ENCODE measurements around the gene RHO. TPM values are rescaled to one million over a fixed set of nuclear protein-coding genes. Genes with fewer than 3 reads are reported as not detected.

Gene RHO
- total RNA-seq, 1 donor: not detected

DNA sequence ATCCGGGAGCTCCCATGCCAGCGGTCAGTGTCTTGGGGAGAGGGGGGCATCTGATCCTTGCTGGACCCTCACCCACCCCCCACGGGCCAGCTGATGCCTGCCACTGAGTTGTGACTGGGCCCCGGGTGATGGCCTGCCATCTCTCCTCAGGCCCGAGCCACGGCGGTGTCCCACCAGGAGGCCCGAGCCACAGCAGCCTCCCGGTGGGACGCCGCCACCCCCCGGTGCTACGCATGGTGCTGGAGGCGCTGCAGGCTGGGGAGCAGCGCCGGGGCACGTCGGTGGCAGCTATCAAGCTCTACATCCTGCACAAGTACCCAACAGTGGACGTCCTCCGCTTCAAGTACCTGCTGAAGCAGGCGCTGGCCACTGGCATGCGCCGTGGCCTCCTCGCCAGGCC lies 18.8 kb downstream of the RHO start:
- H3K36me3 ChIP-seq (ENCODE audit: insufficient read depth, low read length): no peaks in the 10 kb centered on the region
- TF ChIP-seq, protein P1, sequence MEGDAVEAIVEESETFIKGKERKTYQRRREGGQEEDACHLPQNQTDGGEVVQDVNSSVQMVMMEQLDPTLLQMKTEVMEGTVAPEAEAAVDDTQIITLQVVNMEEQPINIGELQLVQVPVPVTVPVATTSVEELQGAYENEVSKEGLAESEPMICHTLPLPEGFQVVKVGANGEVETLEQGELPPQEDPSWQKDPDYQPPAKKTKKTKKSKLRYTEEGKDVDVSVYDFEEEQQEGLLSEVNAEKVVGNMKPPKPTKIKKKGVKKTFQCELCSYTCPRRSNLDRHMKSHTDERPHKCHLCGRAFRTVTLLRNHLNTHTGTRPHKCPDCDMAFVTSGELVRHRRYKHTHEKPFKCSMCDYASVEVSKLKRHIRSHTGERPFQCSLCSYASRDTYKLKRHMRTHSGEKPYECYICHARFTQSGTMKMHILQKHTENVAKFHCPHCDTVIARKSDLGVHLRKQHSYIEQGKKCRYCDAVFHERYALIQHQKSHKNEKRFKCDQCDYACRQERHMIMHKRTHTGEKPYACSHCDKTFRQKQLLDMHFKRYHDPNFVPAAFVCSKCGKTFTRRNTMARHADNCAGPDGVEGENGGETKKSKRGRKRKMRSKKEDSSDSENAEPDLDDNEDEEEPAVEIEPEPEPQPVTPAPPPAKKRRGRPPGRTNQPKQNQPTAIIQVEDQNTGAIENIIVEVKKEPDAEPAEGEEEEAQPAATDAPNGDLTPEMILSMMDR (IDR thresholded peaks at IDR 0.05; ENCODE audit: extremely low read depth, low read depth, low read length): no peak
- H2AFZ ChIP-seq (ENCODE audit: low read length): no peak overlapping the region
- H4K20me1 ChIP-seq (ENCODE audit: insufficient read depth, low read length): no peaks in the 10 kb centered on the region
- no peak overlapping the region for H3K4me3 ChIP-seq (ENCODE audit: insufficient read depth, low read length)
- no peaks in the 10 kb centered on the region for H3K79me2 ChIP-seq (ENCODE audit: insufficient read depth, low read length)
- no peaks in the 10 kb centered on the region for H3K4me1 ChIP-seq (ENCODE audit: insufficient read depth, low read length)
- no peaks in the 10 kb centered on the region for H3K27me3 ChIP-seq (ENCODE audit: insufficient read depth, low read length)
- no peak overlapping the region for H3K27ac ChIP-seq (ENCODE audit: low read depth, low read length)
- no peak overlapping the region for H3K4me2 ChIP-seq (ENCODE audit: insufficient read depth, low read length)
- DNase-seq (ENCODE audit: insufficient read length, low spot score, missing footprints): no peak
- no peaks in the 10 kb centered on the region for H3K9me3 ChIP-seq (ENCODE audit: low read depth, low read length)

DNA sequence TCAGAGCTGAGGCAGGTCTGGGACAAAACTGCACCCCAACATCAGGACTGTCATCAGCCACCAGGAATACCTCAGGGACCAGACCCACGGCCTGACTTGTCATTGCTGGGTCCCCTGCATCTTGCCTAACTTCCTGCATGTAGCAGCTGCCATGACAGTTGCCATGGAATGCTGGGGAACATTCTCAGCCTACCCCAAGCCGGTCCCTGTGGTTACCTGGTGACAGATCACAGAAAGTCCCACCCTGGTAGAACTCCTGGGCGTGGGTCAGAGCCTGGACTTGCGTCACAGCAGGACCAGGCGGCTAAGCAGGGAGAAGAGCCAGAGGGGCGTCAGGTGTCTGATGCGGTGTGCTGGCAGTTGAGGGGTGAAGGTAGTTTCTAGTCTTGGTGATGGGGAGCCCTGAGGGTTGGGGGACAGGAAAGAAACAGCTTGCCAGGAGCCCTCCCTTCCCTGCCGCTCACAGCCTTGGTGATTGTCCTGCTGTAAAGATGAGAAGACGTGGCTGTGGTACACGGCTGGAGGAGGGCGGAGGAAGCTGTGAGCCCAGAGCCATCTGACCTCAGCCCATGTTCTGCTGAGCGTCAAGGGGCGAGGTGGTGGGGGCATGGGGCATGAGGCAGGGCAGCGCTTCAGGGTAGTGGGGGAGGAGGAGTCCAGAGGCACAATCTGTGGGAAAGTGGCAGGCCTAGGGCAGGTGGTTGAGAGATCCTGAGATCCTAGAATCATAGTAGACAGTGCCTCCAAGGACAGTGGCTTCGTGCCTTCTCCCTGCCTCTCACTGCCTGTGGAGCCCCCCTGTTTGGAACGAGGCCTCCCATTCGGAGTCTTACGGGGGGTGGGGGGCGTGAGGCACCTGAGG lies 19.9 kb downstream of the RHO start:
- no peak overlapping the region for H3K4me2 ChIP-seq (ENCODE audit: insufficient read depth, low read length)
- no peak overlapping the region for H3K4me3 ChIP-seq (ENCODE audit: insufficient read depth, low read length)
- no peaks in the 10 kb centered on the region for H4K20me1 ChIP-seq (ENCODE audit: insufficient read depth, low read length)
- no peaks in the 10 kb centered on the region for H3K4me1 ChIP-seq (ENCODE audit: insufficient read depth, low read length)
- DNase-seq (ENCODE audit: insufficient read length, low spot score, missing footprints): no peak
- no peaks in the 10 kb centered on the region for H3K36me3 ChIP-seq (ENCODE audit: insufficient read depth, low read length)
- TF ChIP-seq, protein P1 (IDR thresholded peaks at IDR 0.05; ENCODE audit: extremely low read depth, low read depth, low read length): no peak
- no peak overlapping the region for H3K27ac ChIP-seq (ENCODE audit: low read depth, low read length)
- H3K27me3 ChIP-seq (ENCODE audit: insufficient read depth, low read length): no peaks in the 10 kb centered on the region
- H2AFZ ChIP-seq (ENCODE audit: low read length): no peak overlapping the region
- H3K79me2 ChIP-seq (ENCODE audit: insufficient read depth, low read length): no peaks in the 10 kb centered on the region
- no peaks in the 10 kb centered on the region for H3K9me3 ChIP-seq (ENCODE audit: low read depth, low read length)

DNA sequence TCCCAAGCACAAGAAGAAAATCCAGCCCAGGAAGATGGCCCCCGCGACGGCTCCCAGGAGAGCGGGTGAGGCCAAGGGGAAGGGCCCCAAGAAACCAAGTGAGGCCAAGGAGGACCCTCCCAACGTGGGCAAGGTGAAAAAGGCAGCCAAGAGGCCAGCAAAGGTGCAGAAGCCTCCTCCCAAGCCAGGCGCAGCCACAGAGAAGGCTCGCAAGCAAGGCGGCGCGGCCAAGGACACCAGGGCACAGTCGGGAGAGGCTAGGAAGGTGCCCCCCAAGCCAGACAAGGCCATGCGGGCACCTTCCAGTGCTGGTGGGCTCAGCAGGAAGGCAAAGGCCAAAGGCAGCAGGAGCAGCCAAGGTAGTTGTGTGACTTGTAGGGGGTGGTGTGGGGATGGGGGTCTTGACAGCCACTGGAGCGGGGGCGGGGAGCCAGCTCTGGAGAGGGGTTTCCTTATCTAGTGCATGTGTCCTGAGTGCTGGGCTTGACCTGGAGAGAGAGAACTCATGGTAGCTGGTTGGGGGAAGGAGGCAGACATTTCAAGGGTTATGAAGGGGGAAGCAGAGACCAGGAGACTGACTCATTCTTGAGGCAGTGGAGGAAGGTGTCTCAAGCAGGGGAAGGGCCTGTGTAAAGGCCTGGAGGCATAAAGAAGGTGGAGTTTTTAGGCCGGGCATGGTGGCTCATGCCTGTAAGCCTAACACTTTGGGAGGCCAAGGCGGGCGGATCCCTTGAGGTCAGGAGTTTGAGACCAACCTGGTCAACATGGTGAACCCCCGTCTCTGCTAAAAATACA lies 20.8 kb downstream of the RHO start:
- no peaks in the 10 kb centered on the region for H4K20me1 ChIP-seq (ENCODE audit: insufficient read depth, low read length)
- H3K27ac ChIP-seq (ENCODE audit: low read depth, low read length): no peak overlapping the region
- no peak overlapping the region for H2AFZ ChIP-seq (ENCODE audit: low read length)
- H3K36me3 ChIP-seq (ENCODE audit: insufficient read depth, low read length): no peaks in the 10 kb centered on the region
- H3K4me1 ChIP-seq (ENCODE audit: insufficient read depth, low read length): no peaks in the 10 kb centered on the region
- no peaks in the 10 kb centered on the region for H3K79me2 ChIP-seq (ENCODE audit: insufficient read depth, low read length)
- H3K9me3 ChIP-seq (ENCODE audit: low read depth, low read length): no peaks in the 10 kb centered on the region
- no peak overlapping the region for H3K4me3 ChIP-seq (ENCODE audit: insufficient read depth, low read length)
- H3K27me3 ChIP-seq (ENCODE audit: insufficient read depth, low read length): no peaks in the 10 kb centered on the region
- no peak overlapping the region for H3K4me2 ChIP-seq (ENCODE audit: insufficient read depth, low read length)
- no peak for DNase-seq (ENCODE audit: insufficient read length, low spot score, missing footprints)
- TF ChIP-seq, protein P1 (IDR thresholded peaks at IDR 0.05; ENCODE audit: extremely low read depth, low read depth, low read length): no peak

DNA sequence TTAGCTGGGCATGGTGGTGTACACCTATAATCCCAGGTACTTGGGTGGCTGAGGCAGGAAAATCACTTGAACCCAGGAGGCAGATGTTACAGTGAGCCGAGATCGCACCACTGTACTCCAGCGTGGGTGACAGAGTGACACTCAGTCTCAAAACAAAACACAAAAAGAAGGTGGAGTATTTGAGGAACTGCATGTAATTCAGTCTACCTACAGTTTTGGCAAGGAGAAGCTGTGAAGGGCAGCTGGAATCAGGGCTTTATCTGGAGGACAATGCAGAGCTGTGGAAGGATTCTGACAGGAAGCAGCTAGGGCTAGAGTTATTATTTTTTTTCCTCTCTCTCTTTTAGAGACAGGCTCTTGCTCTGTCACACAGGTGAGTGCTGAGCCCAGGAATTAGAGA lies 21.4 kb downstream of the RHO start:
- Histone ChIP-seq H3K36me3 (ENCODE audit: insufficient read depth, low read length) (no peaks in the 10 kb centered on the region), H3K27ac (ENCODE audit: low read depth, low read length) (no peak overlapping the region), H3K4me1 (ENCODE audit: insufficient read depth, low read length) (no peaks in the 10 kb centered on the region), H3K27me3 (ENCODE audit: insufficient read depth, low read length) (no peaks in the 10 kb centered on the region), H3K79me2 (ENCODE audit: insufficient read depth, low read length) (no peaks in the 10 kb centered on the region), H4K20me1 (ENCODE audit: insufficient read depth, low read length) (no peaks in the 10 kb centered on the region), H3K4me2 (ENCODE audit: insufficient read depth, low read length) (no peak overlapping the region), H2AFZ (ENCODE audit: low read length) (no peak overlapping the region), H3K9me3 (ENCODE audit: low read depth, low read length) (no peaks in the 10 kb centered on the region), H3K4me3 (ENCODE audit: insufficient read depth, low read length) (no peak overlapping the region)
- no peak for DNase-seq (ENCODE audit: insufficient read length, low spot score, missing footprints)
- TF ChIP-seq, protein P1 (IDR thresholded peaks at IDR 0.05; ENCODE audit: extremely low read depth, low read depth, low read length): no peak
